ENCODE measurements around the gene CRABP2. TPM values are rescaled to one million over a fixed set of nuclear protein-coding genes. Genes with fewer than 3 reads are reported as not detected.

CRABP2 gene
- total RNA-seq, 6 donors from 2014 or later, result 0.76 to 8.1 (median 3.9) TPM; not detected in 1

DNA sequence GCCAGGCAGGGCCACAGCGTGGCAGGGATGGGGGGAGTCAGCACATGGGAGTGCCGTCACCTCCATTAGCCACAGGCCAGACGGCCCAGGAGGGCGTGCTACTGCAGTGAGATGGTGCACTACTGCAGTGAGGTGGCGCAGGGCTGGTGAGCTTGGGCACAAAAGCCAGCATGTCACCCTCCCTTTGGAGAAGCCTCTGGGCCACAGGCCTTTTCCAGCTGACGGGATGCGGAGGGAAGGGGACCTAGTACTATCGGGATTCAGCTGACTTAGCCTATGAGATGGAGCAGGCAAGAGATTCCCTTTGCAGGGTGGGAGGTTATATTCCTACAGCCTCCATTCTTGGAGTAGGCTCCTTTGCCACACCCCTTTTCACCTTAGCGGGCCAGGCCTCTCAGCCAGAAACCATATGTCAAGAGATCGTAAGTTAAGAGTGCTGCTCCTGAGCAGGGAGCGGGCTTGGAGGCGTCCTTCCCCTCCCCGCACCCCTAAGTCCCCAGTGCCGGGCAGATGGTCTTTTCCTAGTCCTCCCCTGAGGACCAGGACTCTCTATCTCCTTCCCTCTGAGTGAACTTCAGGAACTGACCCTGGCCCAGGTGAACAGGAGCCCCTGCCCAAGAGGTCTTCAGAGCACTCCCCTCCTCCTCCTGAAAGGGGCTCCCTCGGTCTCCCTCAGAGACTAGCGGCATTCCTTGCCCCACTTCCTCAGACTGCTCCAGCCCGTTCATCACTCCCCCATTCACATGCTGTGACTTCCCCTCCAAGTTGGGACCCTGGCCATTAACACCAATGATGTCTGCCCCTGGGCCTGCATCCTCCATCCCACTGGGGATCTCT is 36.4 kb downstream of the CRABP2 start:
- H3K36me3 ChIP-seq, result peaks cover 0 to 33% (median 0%) of the 10 kb centered on the region in 4 donors
- no peaks in the 10 kb centered on the region for H3K9me3 ChIP-seq
- peak overlapping the region; percentile 81 to 91 (median 83) for H3K27ac ChIP-seq
- TF ChIP-seq POLR2AphosphoS5 (IDR thresholded peaks at IDR 0.05), result no peak
- no peak for TF ChIP-seq EP300 (IDR thresholded peaks at IDR 0.05)
- TF ChIP-seq, protein P1, sequence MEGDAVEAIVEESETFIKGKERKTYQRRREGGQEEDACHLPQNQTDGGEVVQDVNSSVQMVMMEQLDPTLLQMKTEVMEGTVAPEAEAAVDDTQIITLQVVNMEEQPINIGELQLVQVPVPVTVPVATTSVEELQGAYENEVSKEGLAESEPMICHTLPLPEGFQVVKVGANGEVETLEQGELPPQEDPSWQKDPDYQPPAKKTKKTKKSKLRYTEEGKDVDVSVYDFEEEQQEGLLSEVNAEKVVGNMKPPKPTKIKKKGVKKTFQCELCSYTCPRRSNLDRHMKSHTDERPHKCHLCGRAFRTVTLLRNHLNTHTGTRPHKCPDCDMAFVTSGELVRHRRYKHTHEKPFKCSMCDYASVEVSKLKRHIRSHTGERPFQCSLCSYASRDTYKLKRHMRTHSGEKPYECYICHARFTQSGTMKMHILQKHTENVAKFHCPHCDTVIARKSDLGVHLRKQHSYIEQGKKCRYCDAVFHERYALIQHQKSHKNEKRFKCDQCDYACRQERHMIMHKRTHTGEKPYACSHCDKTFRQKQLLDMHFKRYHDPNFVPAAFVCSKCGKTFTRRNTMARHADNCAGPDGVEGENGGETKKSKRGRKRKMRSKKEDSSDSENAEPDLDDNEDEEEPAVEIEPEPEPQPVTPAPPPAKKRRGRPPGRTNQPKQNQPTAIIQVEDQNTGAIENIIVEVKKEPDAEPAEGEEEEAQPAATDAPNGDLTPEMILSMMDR (IDR thresholded peaks at IDR 0.05), result no peak
- TF ChIP-seq POLR2A (IDR thresholded peaks at IDR 0.05), result no peak
- WGBS, 2 donors, result 79 to 87% methylated on average over 11 to 17 of the region's 17 CpGs
- ATAC-seq (ENCODE audit: low FRiP score in 2 of 2), result no peak
- H3K27me3 ChIP-seq, result no peaks in the 10 kb centered on the region
- peak in 1 of 2 donors; percentile 46 for DNase-seq
- peaks cover 54 to 76% (median 64%) of the 10 kb centered on the region in 4 donors for H3K4me1 ChIP-seq
- H3K4me3 ChIP-seq, result no peak overlapping the region

DNA sequence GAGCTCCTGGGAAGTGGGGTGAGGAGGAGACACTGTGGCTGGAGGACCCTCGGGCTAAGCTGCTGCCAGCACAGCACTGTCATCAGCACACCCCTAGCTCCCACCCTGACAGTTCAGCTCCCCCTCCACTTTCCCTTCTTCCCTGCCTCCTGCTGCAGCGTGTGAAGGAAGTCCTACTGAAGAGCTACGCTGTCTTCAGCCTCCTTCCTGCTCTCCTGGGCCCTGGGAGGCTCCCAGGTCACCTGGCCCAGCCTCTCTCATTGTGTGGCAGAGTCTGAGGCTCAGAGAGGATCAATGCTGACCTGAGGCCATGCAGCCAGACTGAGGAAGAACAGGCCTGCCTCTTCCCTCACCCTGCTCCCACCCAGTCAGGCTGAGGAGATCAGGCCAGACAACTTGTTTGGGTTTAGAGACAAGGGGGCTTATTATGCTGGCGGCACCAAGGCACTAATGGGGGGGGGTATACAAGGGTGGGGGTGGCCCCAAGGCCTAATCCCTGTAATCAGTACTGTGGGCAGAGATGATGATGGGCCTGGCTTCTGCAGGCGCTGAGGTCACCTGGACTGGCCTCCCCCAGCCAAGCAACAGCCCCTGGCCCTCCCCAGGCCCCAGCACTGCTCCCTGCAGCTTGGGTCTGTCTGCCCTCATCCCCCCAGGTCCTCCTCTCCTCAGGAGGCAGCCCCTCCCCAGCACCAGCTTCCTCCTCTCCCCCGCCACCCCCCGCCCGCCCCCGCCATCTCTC is 37.2 kb downstream of the CRABP2 start:
- DNase-seq, result no peak
- Histone ChIP-seq H3K27ac (peak overlapping the region; percentile 81 to 91 (median 83)), H3K27me3 (no peaks in the 10 kb centered on the region), H3K4me3 (no peak overlapping the region), H3K9me3 (no peaks in the 10 kb centered on the region), H3K36me3 (peaks cover 0 to 24% (median 0%) of the 10 kb centered on the region in 4 donors), H3K4me1 (peaks cover 60 to 76% (median 66%) of the 10 kb centered on the region in 4 donors)
- 71 to 82% methylated on average over 6 to 7 of the region's 9 CpGs for WGBS, 2 donors
- no peak for ATAC-seq (ENCODE audit: low FRiP score in 2 of 2)
- TF ChIP-seq EP300 (IDR thresholded peaks at IDR 0.05) (no peak), POLR2AphosphoS5 (IDR thresholded peaks at IDR 0.05) (no peak), POLR2A (IDR thresholded peaks at IDR 0.05) (no peak)
- TF ChIP-seq, protein P1 (IDR thresholded peaks at IDR 0.05), result no peak

DNA sequence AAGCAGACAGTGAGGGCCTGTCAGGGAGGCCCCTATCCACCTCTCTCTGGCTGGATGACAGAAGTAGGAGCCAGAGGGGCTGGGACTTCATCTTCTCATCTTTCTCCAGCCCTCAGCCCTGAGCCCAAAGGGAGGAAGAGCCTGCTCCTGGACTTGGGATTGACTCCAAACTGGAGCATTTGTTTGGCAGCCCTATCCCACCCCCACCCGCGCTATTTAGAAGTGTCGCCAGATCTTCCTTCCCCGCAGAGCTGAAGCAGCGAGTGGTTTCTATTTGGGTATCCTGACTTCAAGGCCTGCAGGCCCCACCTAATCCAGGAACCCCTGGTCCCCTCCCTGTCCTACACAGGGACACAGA is 37.8 kb downstream of the CRABP2 start:
- 64% methylated on average over 5 of the region's 5 CpGs; no CpG with 5 or more reads in 1 of the 2 donors for WGBS, 2 donors
- ATAC-seq (ENCODE audit: low FRiP score in 2 of 2) (peak in 1 of 2 donors; percentile 34), DNase-seq (no peak)

DNA sequence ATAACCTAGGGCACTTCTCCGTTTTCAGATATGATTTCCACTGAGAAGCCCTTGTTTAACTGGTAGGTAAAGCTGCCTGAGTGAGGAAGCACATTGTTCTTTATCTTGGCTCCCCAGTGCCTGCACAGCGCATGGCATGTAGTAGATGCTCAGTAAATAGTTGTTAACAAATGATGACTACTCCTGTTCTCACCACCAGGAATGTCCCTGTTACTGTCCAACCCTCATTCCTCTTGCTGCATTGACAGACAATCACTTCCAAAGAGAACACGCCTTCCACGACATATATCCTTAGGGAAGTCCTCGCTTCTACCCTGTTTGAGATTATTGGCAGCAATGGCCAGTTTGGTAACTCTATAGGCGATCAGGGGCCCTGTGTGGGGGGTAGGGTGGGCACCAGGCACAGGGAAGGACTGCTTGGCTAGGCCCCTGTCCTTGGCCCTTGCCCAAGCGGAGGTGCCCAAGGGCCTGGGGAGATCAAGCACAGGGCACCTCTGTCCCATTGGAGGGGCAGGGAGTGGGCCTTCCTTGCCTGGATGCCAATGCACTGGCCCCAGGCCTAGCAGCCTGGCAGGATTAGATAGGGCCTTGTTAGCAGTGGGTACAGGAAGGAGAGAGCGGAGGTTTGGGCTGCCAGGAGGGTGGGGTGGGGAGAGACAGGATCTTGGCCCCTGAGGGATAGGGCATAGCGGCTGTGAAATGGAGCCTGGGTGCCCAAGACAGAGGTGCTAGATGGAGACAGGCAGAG is 38.3 kb downstream of the CRABP2 start:
- DNase-seq (no peak), ATAC-seq (ENCODE audit: low FRiP score in 2 of 2) (peak in 1 of 2 donors; percentile 1)
- H3K36me3 ChIP-seq, result peaks cover 0 to 13% (median 0%) of the 10 kb centered on the region in 4 donors
- H3K27me3 ChIP-seq, result no peaks in the 10 kb centered on the region
- TF ChIP-seq POLR2AphosphoS5 (IDR thresholded peaks at IDR 0.05), result peak in 1 of 2 donors; percentile 16
- no peak for TF ChIP-seq POLR2A (IDR thresholded peaks at IDR 0.05)
- WGBS, 2 donors, result 76 to 81% methylated on average over 9 of the region's 9 CpGs
- H3K4me3 ChIP-seq, result no peak overlapping the region
- H3K4me1 ChIP-seq, result peaks cover 71 to 85% (median 75%) of the 10 kb centered on the region in 4 donors
- peak overlapping the region; percentile 81 to 91 (median 83) for H3K27ac ChIP-seq
- no peaks in the 10 kb centered on the region for H3K9me3 ChIP-seq

More for the DNA sequence above, 37.8 kb downstream of the CRABP2 start:
- Histone ChIP-seq H3K4me3 (no peak overlapping the region), H3K27me3 (no peaks in the 10 kb centered on the region), H3K4me1 (peaks cover 65 to 80% (median 70%) of the 10 kb centered on the region in 4 donors), H3K27ac (peak overlapping the region; percentile 81 to 91 (median 83)), H3K9me3 (no peaks in the 10 kb centered on the region), H3K36me3 (peaks cover 0 to 18% (median 0%) of the 10 kb centered on the region in 4 donors)
- TF ChIP-seq POLR2AphosphoS5 (IDR thresholded peaks at IDR 0.05) (peak in 1 of 2 donors; percentile 32), EP300 (IDR thresholded peaks at IDR 0.05) (peak in 1 of 4 donors; percentile 41), POLR2A (IDR thresholded peaks at IDR 0.05) (no peak)

DNA sequence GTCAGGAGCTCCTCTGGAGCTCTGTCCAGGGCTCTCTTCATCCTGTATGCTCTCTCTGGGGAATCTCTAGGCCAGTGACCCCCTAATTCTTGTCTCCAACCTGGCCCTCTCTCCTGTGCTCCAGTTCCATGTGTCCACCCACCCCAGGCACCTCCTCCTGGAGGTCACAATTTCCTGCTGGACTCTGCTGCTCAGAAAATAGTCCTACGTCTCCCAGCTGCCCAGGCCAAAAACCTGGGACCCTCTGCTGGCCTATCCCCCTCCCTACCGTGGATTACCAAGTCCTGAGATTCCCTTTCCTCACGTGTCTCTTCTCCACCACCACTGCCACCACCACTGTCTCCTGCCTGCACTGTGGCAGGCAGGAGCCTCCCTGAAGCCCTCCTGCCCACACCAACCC is 39.8 kb downstream of the CRABP2 start:
- no peak overlapping the region for H3K4me3 ChIP-seq
- H3K9me3 ChIP-seq, result no peaks in the 10 kb centered on the region
- peak overlapping the region; percentile 80 to 91 (median 83) for H3K27ac ChIP-seq
- DNase-seq (no peak), ATAC-seq (ENCODE audit: low FRiP score in 2 of 2) (no peak)
- H3K27me3 ChIP-seq, result no peaks in the 10 kb centered on the region
- H3K36me3 ChIP-seq, result no peaks in the 10 kb centered on the region
- peaks cover 86 to 93% (median 87%) of the 10 kb centered on the region in 4 donors for H3K4me1 ChIP-seq
- 59 to 61% methylated on average over 3 of the region's 3 CpGs for WGBS, 2 donors
- TF ChIP-seq, protein P1 (IDR thresholded peaks at IDR 0.05), result no peak
- TF ChIP-seq POLR2AphosphoS5 (IDR thresholded peaks at IDR 0.05), result no peak
- TF ChIP-seq EP300 (IDR thresholded peaks at IDR 0.05), result no peak
- no peak for TF ChIP-seq POLR2A (IDR thresholded peaks at IDR 0.05)

Data from upper lobe of left lung (tissue), 6 donors.